ENCODE measurements around the gene RPL12. TPM values are rescaled to one million over a fixed set of nuclear protein-coding genes. Genes with fewer than 3 reads are reported as not detected.

The RPL12 gene
- total and polyA plus RNA-seq, 9 of the 15 experiments (the other 6 are each of a cell fraction or from before 2014, with no cell fraction given): 1,614 to 4,558 (median 2,531) TPM

- TF ChIP-seq ZBTB49 (CRISPR knock-in tag; IDR thresholded peaks at IDR 0.05; ENCODE audit: borderline replicate concordance): no peak
- TF ChIP-seq LARP7 (IDR thresholded peaks at IDR 0.05): no peak
- TF ChIP-seq ILK (tag; IDR thresholded peaks at IDR 0.05; ENCODE audit: borderline replicate concordance, low read depth): no peak
- TF ChIP-seq ZNF695 (CRISPR knock-in tag; IDR thresholded peaks at IDR 0.05): no peak
- peak; percentile 70 for TF ChIP-seq RBM25 (IDR thresholded peaks at IDR 0.05; ENCODE audit: low read depth, low read length, severe bottlenecking)
- TF ChIP-seq ZBTB7A (IDR thresholded peaks at IDR 0.05; ENCODE audit: borderline replicate concordance, control insufficient read depth, low read depth, low read length): no peak
- TF ChIP-seq FOXO4 (CRISPR knock-in tag; IDR thresholded peaks at IDR 0.05): no peak
- TF ChIP-seq TRIM24 (IDR thresholded peaks at IDR 0.05): no peak
- TF ChIP-seq SMARCA4 (IDR thresholded peaks at IDR 0.05): no peak
- TF ChIP-seq CTCFL (IDR thresholded peaks at IDR 0.05; ENCODE audit: borderline replicate concordance, insufficient read depth, low read depth, low read length, poor library complexity, severe bottlenecking): no peak
- no peak for TF ChIP-seq ZNF707 (CRISPR knock-in tag; conservative IDR thresholded peaks at IDR 0.05)
- no peak for TF ChIP-seq HMGXB4 (CRISPR knock-in tag; IDR thresholded peaks at IDR 0.05)
- TF ChIP-seq RCOR1 (IDR thresholded peaks at IDR 0.05; ENCODE audit: borderline replicate concordance in 1 of 2, low read depth in 2 of 2, low read length in 2 of 2): peak in 1 of 2 experiments; percentile 20; a peak in 1 of 4 replicates
- TF ChIP-seq MTA3 (IDR thresholded peaks at IDR 0.05; ENCODE audit: borderline replicate concordance): no peak
- no peak for TF ChIP-seq RERE (CRISPR knock-in tag; IDR thresholded peaks at IDR 0.05; ENCODE audit: borderline replicate concordance)
Observed at GRCh38 chr9:127428348-127428747, 22.9 kb downstream of the RPL12 start (continued).

Measured in K562 (cell line).